GM12875 (cell line): Measurements from ENCODE around the gene CLK1.

ENCODE experiments used
- H3K4me3 ChIP-seq: one replicate; pipeline ENCODE4 v1.5.1; 2011; ENCODE audit warnings: low read depth, low read length, control low read depth
- TF ChIP-seq, protein P1 (sequence below): IDR thresholded peaks from 2 replicates; pipeline ENCODE4 v1.5.1; 2011; ENCODE audit warnings: low read depth, mild to moderate bottlenecking, control low read depth, inconsistent platforms, low read length, moderate library complexity, borderline replicate concordance; ENCODE audit not compliant: insufficient read depth

CLK1 gene

DNA sequence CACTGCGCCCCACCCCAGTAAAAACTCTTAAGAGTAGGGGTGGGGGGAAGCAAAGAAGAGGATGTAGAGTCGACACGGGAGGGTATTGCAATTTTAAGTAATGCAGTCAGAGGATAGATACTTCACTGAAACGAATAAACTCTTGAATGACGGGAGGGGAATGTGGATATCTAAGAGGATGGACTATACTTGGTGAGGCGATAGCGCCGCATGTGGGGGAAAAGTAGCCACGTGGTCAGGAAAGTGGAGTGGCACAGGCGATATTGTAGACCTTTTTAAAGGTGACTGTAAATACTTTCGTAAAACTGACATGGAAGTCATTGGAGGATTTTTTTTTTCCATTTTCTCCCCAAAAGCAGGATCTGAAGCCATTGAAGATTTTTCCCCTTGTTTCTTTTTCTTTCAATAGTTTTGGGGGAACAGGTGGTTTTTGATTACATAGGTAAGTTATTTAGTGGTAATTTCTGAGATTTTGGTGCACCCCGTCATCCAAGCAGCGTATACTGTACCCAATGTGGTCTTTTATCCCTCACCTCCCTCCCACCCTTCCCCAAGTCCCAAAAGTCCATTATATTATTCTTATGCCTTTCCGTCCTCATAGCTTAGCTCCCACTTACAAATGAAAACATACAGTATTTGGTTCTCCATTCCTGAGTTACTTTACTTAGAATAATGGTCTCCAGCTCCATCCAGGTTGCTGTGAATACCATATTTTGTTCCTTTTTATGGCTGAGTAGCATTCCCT lies 13.8 kb downstream of the CLK1 start:
- TF ChIP-seq, protein P1, sequence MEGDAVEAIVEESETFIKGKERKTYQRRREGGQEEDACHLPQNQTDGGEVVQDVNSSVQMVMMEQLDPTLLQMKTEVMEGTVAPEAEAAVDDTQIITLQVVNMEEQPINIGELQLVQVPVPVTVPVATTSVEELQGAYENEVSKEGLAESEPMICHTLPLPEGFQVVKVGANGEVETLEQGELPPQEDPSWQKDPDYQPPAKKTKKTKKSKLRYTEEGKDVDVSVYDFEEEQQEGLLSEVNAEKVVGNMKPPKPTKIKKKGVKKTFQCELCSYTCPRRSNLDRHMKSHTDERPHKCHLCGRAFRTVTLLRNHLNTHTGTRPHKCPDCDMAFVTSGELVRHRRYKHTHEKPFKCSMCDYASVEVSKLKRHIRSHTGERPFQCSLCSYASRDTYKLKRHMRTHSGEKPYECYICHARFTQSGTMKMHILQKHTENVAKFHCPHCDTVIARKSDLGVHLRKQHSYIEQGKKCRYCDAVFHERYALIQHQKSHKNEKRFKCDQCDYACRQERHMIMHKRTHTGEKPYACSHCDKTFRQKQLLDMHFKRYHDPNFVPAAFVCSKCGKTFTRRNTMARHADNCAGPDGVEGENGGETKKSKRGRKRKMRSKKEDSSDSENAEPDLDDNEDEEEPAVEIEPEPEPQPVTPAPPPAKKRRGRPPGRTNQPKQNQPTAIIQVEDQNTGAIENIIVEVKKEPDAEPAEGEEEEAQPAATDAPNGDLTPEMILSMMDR = no peak
- no peak overlapping the region for H3K4me3 ChIP-seq

DNA sequence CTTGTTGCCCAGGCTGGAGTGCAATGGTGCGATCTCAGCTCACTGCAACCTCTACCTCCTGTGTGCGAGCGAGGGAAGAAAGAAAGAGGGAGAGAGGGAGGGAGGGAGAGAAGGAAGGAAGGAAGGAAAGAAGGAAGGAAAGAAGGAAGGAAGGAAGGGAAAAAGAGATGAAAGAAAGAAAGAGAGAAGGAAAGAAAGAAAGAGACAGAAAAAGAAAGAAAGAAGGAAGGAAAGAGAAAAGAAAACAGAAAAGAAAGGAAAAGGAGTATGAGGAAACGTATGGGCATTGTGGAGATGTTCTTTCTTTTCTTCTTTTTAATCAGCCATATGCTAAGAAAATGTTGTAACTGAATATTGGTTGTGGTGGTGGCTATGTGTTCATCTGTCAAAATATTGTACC lies 16.5 kb downstream of the CLK1 start:
- TF ChIP-seq, protein P1 = no peak

DNA sequence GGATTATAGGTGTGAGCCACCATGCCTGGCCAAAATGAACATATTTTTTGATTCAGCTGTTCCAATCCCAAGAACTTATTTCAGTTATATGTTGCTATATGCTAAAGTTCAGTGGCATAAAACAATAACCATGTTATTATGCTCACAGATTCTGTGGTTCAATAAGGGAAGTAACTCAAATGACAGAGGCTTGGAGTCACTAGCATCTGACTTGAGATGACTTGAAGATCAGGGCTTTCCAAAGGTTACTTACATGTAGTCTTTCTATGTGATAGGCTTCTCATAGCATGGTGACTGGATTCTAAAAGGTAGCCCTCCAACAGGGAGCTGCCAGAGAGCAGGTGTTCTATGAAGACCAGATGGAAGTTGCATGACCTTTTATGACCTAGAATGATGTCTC lies 17.2 kb downstream of the CLK1 start:
- TF ChIP-seq, protein P1 = no peak
- H3K4me3 ChIP-seq = no peak overlapping the region

More for the DNA sequence above, 16.5 kb downstream of the CLK1 start:
- H3K4me3 ChIP-seq = no peak overlapping the region

DNA sequence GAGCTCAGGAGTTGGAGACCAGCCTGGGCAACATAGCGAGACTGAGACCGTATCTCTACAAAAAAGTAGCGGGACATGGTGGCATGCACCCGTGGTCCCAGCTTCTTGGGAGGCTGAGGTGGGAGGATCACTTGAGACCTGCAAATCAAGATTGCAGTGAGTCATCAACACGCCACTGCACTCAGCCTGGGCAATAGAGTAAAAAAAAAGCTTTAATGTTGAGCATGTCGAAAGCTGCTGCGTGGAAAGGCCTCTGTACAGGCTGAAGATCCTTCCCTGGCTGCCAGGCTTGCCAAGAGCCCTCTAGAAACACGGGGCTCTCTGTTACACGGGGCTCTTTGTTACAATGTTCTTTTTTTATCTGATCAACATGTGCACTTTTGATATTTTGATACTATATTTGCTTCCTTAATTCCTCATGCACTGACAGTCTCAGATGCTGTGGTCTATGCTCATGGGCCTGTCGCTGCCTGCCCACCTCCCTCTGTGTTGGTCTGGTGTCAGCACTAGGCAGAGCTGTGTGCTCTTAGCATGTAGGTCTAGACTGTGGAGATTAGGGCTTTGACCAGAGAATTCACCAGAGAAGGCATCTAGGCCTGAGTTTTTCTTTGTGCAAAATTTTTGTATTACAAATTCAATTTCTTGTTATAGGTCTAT lies 18.7 kb downstream of the CLK1 start:
- TF ChIP-seq, protein P1 = no peak
- H3K4me3 ChIP-seq = no peak overlapping the region

DNA sequence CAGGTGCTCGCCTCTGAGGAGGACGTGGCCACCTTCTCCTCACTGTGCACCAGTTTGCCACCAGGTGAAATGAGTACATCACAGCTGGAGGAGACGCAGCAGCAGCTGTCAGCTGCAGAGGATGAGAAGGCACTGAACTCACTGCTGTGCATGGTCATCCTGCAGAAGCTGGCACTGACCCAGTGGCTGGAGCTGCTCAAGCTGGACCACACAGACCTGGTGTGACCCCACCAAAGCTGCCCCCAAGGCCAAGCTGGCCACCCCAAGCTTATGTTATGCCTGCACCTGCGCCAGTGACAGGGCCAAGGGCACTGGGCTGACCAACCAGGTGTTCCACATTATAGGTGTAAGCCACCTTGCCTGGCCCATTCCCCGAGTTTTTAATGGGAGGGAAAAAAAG lies 19.3 kb downstream of the CLK1 start:
- H3K4me3 ChIP-seq = no peak overlapping the region
- TF ChIP-seq, protein P1 = no peak

DNA sequence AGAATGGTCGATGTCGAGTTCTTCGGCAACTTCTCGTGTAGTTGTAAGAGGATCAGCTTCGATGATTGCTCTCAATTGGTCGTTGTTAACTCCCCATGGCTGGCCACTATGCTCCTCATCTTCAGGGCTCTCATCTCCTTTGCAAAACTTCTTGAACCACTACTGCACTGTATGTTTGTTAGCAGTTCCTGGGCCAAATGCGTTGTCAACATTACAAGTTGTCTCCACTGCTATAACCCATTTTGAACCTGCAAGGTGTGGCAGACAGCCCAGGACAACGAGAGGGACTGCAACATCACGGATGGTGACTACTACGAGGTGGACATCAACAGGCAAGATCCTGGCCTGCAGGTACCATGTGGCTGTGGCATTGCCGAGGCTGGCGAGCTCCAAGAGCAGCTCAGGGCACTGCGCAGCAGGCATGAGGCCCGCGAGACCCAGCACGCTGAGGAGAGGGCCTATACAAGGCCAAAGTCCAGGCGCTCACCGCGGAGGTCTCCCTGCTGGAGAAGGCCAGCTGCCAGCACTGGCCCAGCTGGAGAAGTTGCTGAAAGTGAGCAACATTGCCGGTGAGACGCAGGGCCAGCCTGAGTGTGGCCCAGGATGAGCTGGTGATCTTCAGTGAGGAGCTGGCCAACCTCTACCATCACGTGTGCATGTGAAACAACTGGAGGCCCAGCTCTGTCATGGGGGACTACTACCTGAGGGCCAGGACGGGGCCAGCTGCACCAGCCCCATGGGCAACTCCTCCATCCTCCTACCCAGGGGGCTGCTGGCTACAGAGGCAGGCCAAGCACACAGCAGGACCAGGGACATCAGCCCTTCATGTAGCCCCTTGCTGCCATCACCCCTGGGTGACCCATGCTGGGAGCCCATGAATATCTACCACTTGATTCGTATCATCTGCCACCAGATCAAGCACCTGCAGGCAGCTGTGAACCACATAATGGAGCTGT lies 20.2 kb downstream of the CLK1 start:
- no peak overlapping the region for H3K4me3 ChIP-seq
- TF ChIP-seq, protein P1 = no peak
